ENCODE measurements around the gene PER2. TPM values are rescaled to one million over a fixed set of nuclear protein-coding genes. Genes with fewer than 3 reads are reported as not detected.

Gene PER2
- total and polyA plus RNA-seq, 10 of the 15 experiments (the other 5 are each of a cell fraction or from before 2014, with no cell fraction given), result 1.5 to 15.1 (median 4.6) TPM

DNA sequence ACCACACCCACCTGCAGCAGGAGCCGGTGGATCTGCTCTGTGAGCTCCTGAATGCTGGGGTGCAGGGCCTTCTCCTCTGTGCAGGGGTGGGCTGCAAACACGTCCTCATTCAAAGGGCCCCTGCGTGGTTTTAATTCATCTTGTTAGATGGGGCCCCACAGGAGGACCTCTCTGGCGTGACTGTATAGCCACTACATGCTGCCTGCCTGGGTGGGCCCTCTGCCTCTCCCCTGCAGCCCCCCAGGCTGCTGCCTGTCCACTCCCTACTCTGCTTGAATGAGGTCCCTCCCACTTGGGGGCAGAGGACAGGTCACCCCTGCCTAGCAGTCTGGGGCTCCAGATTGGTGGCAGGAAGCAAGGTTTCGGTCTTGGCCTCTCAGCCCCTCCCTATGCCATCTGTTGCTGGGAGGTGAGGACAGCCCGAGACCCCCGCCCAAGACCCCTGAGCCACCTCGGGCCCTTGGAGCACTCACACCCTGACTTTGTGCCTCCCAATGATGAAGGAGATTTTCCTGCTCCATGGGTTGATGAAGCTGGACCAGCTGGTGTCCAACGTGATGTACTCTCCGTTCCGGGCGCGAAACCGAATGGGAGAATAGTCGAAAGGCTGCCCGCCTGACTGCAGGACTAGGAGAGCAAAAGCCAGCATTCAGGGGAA lies 26.6 kb downstream of the PER2 start:
- Histone ChIP-seq H3K4me1 (ENCODE audit: control insufficient read depth, insufficient read depth, low read length) (no peaks in the 10 kb centered on the region), H3K4me3 (no peak overlapping the region), H4K20me1 (ENCODE audit: control insufficient read depth, insufficient read depth) (no peaks in the 10 kb centered on the region), H3K79me2 (ENCODE audit: control insufficient read depth, insufficient read depth, low read length) (no peaks in the 10 kb centered on the region), H3K36me3 (ENCODE audit: control insufficient read depth in 2 of 2, insufficient read depth in 2 of 2, low read length in 1 of 2) (peaks cover 7 to 25% of the 10 kb centered on the region in 2 experiments), H3K9me3 (replicated peaks; ENCODE audit: control insufficient read depth, insufficient read depth, low read length) (no peaks in the 10 kb centered on the region), H3K9ac (ENCODE audit: control insufficient read depth, insufficient read depth, low read length) (no peak overlapping the region), H3K4me2 (ENCODE audit: control insufficient read depth, insufficient read depth) (no peak overlapping the region), H3K27me3 (replicated peaks in 1 of 2; ENCODE audit: control insufficient read depth in 2 of 2, insufficient read depth in 2 of 2, low read length in 1 of 2) (no peaks in the 10 kb centered on the region), H2AFZ (ENCODE audit: control insufficient read depth, low read depth, low read length) (no peak overlapping the region), H3K27ac (ENCODE audit: control insufficient read depth, insufficient read depth) (no peak overlapping the region)
- no peak for TF ChIP-seq RFX5 (IDR thresholded peaks at IDR 0.05; ENCODE audit: low read depth, low read length)
- TF ChIP-seq, protein P1, sequence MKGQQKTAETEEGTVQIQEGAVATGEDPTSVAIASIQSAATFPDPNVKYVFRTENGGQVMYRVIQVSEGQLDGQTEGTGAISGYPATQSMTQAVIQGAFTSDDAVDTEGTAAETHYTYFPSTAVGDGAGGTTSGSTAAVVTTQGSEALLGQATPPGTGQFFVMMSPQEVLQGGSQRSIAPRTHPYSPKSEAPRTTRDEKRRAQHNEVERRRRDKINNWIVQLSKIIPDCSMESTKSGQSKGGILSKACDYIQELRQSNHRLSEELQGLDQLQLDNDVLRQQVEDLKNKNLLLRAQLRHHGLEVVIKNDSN (IDR thresholded peaks at IDR 0.05; ENCODE audit: borderline replicate concordance, extremely low read length, insufficient read depth, low read depth, low read length), result no peak
- TF ChIP-seq SREBF1 (IDR thresholded peaks at IDR 0.05; ENCODE audit: low read length), result no peak
- no peak for TF ChIP-seq SMAD5 (IDR thresholded peaks at IDR 0.05; ENCODE audit: low read depth)
- TF ChIP-seq ETV6 (conservative IDR thresholded peaks at IDR 0.05 in 1 of 2, IDR thresholded peaks at IDR 0.05 in 1 of 2; ENCODE audit: borderline replicate concordance in 1 of 2, low read depth in 1 of 2), result no peak
- TF ChIP-seq NFYA (IDR thresholded peaks at IDR 0.05; ENCODE audit: borderline replicate concordance, low read depth, low read length), result no peak
- TF ChIP-seq MLLT1 (IDR thresholded peaks at IDR 0.05), result no peak
- ChIA-PET RAD21 (ENCODE audit: unreplicated experiment) (interaction anchor here (1.3 to 1.7 kb wide), 2 partner anchors 141 to 287 kb away, joined by 3 to 5 read pairs; no protein-coding TSS in a partner anchor), POLR2A (no interaction called here), SMC1A (ENCODE audit: uncharacterized antibody, unreplicated experiment) (interaction anchor here (1.2 to 1.8 kb wide), 2 partner anchors 293 to 404 kb away, joined by 4 to 8 read pairs; no protein-coding TSS in a partner anchor), CTCF (interaction anchor here (2.3 to 3.7 kb wide), 2 partner anchors 26 to 293 kb away, joined by 18 to 27 read pairs; partner anchors contain the start of gene PER2)
- WGBS (ENCODE audit: insufficient coverage, insufficient replicate concordance, low lambda C conversion rate, missing lambda C conversion rate), result 89% methylated on average over 16 of the region's 16 CpGs
- in situ Hi-C loops (cut with MboI) (loop anchor here (5.0 kb wide), 1 partner anchor 405 kb away; the partner anchor contains the start of gene RAMP1), intact Hi-C loops (cut with micrococcal nuclease; ENCODE audit: unreplicated experiment) (loop anchor here (2.0 to 5.0 kb wide), 3 partner anchors 101 to 405 kb away; partner anchors contain the start of gene RAMP1)
- no TSS peak for BruUV-seq (replicated peaks)
- DNase-seq (ENCODE audit: low read depth, low spot score) (no peak), ATAC-seq (no peak), FAIRE-seq (no peak)

Data from GM12878 (cell line).